ENCODE results near the gene EID1. TPM values are rescaled to one million over a fixed set of nuclear protein-coding genes. Genes with fewer than 3 reads are reported as not detected.

EID1 gene
- polyA plus RNA-seq, 1 of the 3 experiments (the other 2 are of a cell fraction) = 228 TPM

GRCh38 chr15:48880070-48880634 lies 2.2 kb downstream of the EID1 start:
- Histone ChIP-seq H3K9me2 (no peaks in the 10 kb centered on the region), H2AFZ (ENCODE audit: low read depth) (no peak overlapping the region), H3K9ac (peak overlapping the region; percentile 83; the same call in 1 of the 2 replicates), H3K4me1 (ENCODE audit: control insufficient read depth in 1 of 2, insufficient read depth in 2 of 2, low read depth in 1 of 2, low read length in 1 of 2) (peaks cover 0 to 12% of the 10 kb centered on the region in 2 experiments; a peak in 2 of 4 replicates), H3K27me3 (ENCODE audit: insufficient read depth) (no peaks in the 10 kb centered on the region), H3K36me3 (replicated peaks in 1 of 2; ENCODE audit: control insufficient read depth in 1 of 2, insufficient read depth in 2 of 2, low read length in 1 of 2) (peaks cover 4 to 13% of the 10 kb centered on the region in 2 experiments), H3K4me3 (ENCODE audit: low read depth in 2 of 2, low read length in 1 of 2) (peak overlapping the region; percentile 82 to 98; a peak in 2 of 4 replicates), H3F3A (replicated peaks; ENCODE audit: insufficient read depth) (peaks cover 16% of the 10 kb centered on the region), H4K20me1 (ENCODE audit: insufficient read depth) (peaks cover 17% of the 10 kb centered on the region), H3K27ac (ENCODE audit: low read depth in 2 of 2, low read length in 1 of 2) (no peak overlapping the region), H3K9me3 (no peaks in the 10 kb centered on the region), H3K79me2 (ENCODE audit: insufficient read depth) (peaks cover 31% of the 10 kb centered on the region), H3K4me2 (peak overlapping the region; percentile 82)
- no peak for TF ChIP-seq SIN3A (IDR thresholded peaks at IDR 0.05; ENCODE audit: borderline replicate concordance, low read depth, low read length)
- TF ChIP-seq FOXM1 (IDR thresholded peaks at IDR 0.05; ENCODE audit: low read depth) = no peak
- TF ChIP-seq, protein P1, sequence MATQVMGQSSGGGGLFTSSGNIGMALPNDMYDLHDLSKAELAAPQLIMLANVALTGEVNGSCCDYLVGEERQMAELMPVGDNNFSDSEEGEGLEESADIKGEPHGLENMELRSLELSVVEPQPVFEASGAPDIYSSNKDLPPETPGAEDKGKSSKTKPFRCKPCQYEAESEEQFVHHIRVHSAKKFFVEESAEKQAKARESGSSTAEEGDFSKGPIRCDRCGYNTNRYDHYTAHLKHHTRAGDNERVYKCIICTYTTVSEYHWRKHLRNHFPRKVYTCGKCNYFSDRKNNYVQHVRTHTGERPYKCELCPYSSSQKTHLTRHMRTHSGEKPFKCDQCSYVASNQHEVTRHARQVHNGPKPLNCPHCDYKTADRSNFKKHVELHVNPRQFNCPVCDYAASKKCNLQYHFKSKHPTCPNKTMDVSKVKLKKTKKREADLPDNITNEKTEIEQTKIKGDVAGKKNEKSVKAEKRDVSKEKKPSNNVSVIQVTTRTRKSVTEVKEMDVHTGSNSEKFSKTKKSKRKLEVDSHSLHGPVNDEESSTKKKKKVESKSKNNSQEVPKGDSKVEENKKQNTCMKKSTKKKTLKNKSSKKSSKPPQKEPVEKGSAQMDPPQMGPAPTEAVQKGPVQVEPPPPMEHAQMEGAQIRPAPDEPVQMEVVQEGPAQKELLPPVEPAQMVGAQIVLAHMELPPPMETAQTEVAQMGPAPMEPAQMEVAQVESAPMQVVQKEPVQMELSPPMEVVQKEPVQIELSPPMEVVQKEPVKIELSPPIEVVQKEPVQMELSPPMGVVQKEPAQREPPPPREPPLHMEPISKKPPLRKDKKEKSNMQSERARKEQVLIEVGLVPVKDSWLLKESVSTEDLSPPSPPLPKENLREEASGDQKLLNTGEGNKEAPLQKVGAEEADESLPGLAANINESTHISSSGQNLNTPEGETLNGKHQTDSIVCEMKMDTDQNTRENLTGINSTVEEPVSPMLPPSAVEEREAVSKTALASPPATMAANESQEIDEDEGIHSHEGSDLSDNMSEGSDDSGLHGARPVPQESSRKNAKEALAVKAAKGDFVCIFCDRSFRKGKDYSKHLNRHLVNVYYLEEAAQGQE (IDR thresholded peaks at IDR 0.05; ENCODE audit: low read depth, low read length) = no peak
- DNase-seq = no peak
- POLR2A ChIA-PET = no interaction called here
- 66% methylated on average over 3 of the region's 3 CpGs for WGBS (ENCODE audit: low lambda C conversion rate)
- CTCF ChIA-PET = interaction anchor here (1.2 to 3.8 kb wide), 5 partner anchors 19 to 265 kb away, joined by 3 to 33 read pairs (median 5); partner anchors contain the start of gene SHC4

- Histone ChIP-seq H3K4me1 (ENCODE audit: control insufficient read depth in 1 of 2, insufficient read depth in 2 of 2, low read depth in 1 of 2, low read length in 1 of 2) (peaks cover 12 to 17% of the 10 kb centered on the region in 2 experiments; a peak in 3 of 4 replicates), H3K9ac (no peak overlapping the region), H3K4me3 (ENCODE audit: low read depth in 2 of 2, low read length in 1 of 2) (no peak overlapping the region), H3K9me3 (no peaks in the 10 kb centered on the region), H3F3A (replicated peaks; ENCODE audit: insufficient read depth) (peaks cover 12% of the 10 kb centered on the region), H3K9me2 (no peaks in the 10 kb centered on the region), H2AFZ (ENCODE audit: low read depth) (no peak overlapping the region), H3K79me2 (ENCODE audit: insufficient read depth) (peaks cover 24% of the 10 kb centered on the region), H3K36me3 (replicated peaks in 1 of 2; ENCODE audit: control insufficient read depth in 1 of 2, insufficient read depth in 2 of 2, low read length in 1 of 2) (peaks cover 4 to 13% of the 10 kb centered on the region in 2 experiments), H3K4me2 (no peak overlapping the region), H3K27ac (ENCODE audit: low read depth in 2 of 2, low read length in 1 of 2) (no peak overlapping the region), H3K27me3 (ENCODE audit: insufficient read depth) (no peaks in the 10 kb centered on the region), H4K20me1 (ENCODE audit: insufficient read depth) (peaks cover 17% of the 10 kb centered on the region)
- no peak for DNase-seq
- ChIA-PET POLR2A (no interaction called here), CTCF (no interaction called here)
- 77% methylated on average over 2 of the region's 2 CpGs for WGBS (ENCODE audit: low lambda C conversion rate)
- TF ChIP-seq ELF1 (IDR thresholded peaks at IDR 0.05) (no peak), RCOR1 (IDR thresholded peaks at IDR 0.05; ENCODE audit: low read length) (no peak), USF2 (IDR thresholded peaks at IDR 0.05; ENCODE audit: borderline replicate concordance, low read depth, low read length) (no peak), JUND (IDR thresholded peaks at IDR 0.05) (no peak), FOXM1 (IDR thresholded peaks at IDR 0.05; ENCODE audit: low read depth) (no peak), RFX5 (IDR thresholded peaks at IDR 0.05; ENCODE audit: low read length) (no peak), NRF1 (IDR thresholded peaks at IDR 0.05; ENCODE audit: low read depth, low read length) (no peak), EP300 (IDR thresholded peaks at IDR 0.05; ENCODE audit: borderline replicate concordance in 1 of 2, low read depth in 1 of 2, low read length in 1 of 2) (no peak), EZH2phosphoT487 (IDR thresholded peaks at IDR 0.05; ENCODE audit: borderline replicate concordance, low read depth) (no peak), SMC3 (IDR thresholded peaks at IDR 0.05; ENCODE audit: low read depth, low read length) (no peak)
- TF ChIP-seq, protein P2, sequence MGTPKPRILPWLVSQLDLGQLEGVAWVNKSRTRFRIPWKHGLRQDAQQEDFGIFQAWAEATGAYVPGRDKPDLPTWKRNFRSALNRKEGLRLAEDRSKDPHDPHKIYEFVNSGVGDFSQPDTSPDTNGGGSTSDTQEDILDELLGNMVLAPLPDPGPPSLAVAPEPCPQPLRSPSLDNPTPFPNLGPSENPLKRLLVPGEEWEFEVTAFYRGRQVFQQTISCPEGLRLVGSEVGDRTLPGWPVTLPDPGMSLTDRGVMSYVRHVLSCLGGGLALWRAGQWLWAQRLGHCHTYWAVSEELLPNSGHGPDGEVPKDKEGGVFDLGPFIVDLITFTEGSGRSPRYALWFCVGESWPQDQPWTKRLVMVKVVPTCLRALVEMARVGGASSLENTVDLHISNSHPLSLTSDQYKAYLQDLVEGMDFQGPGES (IDR thresholded peaks at IDR 0.05; ENCODE audit: low read depth, low read length) = no peak
- TF ChIP-seq, protein P3, sequence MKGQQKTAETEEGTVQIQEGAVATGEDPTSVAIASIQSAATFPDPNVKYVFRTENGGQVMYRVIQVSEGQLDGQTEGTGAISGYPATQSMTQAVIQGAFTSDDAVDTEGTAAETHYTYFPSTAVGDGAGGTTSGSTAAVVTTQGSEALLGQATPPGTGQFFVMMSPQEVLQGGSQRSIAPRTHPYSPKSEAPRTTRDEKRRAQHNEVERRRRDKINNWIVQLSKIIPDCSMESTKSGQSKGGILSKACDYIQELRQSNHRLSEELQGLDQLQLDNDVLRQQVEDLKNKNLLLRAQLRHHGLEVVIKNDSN (IDR thresholded peaks at IDR 0.05; ENCODE audit: borderline replicate concordance, low read depth) = no peak
- TF ChIP-seq, protein P1 (IDR thresholded peaks at IDR 0.05; ENCODE audit: low read depth, low read length) = no peak
- TF ChIP-seq, protein P4, sequence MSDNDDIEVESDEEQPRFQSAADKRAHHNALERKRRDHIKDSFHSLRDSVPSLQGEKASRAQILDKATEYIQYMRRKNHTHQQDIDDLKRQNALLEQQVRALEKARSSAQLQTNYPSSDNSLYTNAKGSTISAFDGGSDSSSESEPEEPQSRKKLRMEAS (IDR thresholded peaks at IDR 0.05; ENCODE audit: low read depth) = no peak
Observed at GRCh38 chr15:48883699-48884098, 5.8 kb downstream of the EID1 start.
